ENCODE results near the gene ZNF638.

Gene ZNF638

DNA sequence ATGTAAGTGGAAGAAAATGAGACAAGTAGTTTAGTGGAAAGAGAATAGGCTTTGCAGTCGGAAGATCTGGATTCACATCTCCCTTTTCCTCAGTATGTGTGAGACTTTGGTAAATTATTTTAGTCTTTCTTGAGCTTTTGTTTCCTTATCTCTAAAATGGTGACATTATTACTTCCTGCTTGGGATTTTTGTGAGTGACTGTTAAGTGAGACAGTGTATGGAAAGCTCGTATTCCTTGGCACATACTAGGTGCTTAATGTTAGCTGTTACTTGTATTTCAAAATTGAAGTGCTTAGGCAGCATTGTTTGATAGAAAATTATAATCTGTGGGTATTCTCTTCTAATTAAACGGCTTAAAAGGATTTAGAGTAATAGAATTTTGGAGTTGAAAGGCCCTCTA is 2.0 kb downstream of the ZNF638 start:
- no peak for DNase-seq

DNA sequence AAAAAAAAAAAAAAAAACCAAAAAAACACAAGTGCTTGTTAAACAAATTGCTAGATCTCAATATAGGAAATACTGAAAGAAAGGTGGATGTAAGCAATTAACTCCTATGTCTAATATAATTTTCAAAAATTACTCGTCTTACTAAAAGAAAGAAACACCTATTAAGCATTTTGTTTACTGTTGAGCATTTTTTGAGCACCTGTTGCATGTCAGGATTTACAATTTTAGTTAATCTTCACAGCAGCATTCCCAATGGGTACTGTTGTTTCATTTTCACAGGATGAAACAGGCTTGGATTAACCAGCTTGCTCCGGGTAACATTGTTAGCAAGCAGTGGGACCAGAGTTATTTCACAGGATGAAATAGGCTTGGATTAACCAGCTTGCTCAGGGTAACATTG is 4.8 kb downstream of the ZNF638 start:
- DNase-seq, result no peak

DNA sequence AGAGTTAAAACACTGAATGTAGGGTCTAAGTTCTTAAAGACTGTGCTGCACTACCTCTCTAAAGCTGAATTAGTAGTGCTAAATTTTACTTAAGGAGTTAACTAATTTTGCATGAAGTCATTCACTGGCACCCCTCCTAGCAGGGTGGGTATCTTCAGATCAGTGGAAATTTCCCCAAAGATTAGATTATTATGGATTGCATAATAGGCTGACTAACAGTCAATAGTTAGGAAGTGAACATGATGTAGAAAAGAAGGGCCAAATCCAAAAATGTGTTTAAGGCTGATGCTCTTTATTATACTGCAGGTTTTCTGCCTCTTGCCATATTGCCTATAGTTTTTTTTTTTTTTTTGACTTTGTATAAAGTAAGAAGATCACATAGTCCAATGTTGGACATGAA is 5.2 kb downstream of the ZNF638 start:
- no peak for DNase-seq

DNA sequence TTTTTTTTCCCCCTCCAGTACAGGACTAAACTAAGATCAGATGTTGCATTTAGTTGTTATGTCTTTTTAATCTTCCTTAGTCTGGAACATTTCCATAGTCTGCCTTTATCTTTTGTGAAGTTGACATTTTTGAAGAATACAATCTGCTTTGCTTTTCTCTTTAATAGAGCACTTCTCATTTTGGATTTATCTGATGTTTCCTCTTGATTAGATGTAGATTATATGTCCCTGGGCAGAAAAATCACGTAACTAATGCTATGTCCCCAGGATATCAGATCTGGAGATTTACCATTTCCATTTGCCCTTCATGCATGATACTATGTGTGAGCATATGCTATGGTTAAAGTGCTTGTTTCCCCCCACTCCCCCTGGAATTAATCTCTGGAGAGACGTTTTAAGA is 6.2 kb downstream of the ZNF638 start:
- no peak for DNase-seq

DNA sequence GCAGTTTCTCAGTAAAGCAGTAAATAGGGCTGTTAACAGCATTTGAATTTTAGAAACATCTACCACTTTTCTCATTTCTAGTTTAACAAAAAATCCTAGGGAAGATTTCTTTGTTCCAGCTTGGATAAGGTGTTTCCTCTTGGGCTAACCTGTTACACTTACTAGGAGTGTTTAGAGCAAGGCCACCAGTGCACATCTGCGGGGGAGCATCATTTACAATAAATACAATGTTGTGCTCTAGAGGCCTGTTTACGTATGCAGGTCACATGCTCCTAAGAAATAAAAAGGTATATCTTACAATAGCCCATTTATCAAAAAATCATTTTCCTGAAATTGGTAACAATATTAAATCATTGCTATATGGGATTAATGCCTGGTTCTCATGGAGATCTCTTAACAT is 8.1 kb downstream of the ZNF638 start:
- no peak for DNase-seq

DNA sequence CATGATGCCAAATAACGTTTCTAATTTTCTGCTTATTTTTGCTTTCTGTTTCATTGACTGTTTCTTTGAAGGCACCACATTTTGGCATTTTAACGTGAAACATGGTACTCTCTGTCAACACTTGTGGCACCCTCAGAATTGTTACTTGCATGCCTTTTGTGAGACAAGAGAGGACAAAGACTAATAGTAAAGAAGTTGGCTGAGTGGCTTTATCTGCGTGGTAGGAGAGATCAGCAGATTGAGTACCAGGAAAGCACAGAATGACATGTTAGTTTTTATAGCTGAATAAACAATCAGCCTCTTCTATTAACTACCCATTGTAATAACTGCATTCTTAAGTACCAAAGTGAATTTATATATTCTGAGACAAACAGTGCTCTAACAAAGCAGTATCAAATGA is 8.6 kb downstream of the ZNF638 start:
- no peak for DNase-seq

DNA sequence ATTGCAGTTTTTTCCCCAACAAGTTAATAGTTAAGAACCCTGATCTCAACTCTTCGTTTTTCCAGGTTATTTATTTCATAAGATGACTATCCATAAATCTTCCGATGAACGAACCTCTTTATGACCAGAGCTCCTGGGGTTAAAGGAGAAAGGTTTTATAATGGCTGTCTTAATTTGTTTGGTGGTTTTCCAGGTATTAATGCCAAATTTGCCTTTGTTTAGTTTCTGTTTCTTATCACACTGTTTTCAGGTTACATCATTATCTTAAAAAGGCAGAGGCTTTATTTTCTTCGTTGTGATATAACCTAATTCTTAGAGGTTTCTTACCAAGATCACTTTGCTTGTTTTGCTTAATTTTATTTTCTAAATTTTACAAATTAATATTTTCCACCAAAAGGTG is 10.1 kb downstream of the ZNF638 start:
- no peak for DNase-seq

DNA sequence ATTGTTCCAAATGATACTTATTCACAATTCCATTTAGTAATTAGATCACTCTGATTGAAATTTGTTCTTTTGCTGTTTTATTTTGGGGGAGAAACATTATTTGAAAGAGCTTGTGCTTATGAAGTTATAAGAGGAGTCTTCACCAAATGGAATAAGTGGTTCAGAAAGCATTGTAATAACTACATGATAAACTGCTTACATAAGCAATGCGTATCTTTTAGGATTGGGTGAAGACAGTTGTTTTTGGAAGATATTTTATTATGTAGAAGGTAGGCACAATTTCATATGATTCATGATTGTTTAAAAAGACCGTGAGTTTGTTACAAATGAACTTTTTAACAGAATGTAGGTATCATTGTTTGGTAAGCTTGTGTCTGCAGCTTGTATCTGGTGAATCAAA is 14.5 kb downstream of the ZNF638 start:
- no peak for DNase-seq

DNA sequence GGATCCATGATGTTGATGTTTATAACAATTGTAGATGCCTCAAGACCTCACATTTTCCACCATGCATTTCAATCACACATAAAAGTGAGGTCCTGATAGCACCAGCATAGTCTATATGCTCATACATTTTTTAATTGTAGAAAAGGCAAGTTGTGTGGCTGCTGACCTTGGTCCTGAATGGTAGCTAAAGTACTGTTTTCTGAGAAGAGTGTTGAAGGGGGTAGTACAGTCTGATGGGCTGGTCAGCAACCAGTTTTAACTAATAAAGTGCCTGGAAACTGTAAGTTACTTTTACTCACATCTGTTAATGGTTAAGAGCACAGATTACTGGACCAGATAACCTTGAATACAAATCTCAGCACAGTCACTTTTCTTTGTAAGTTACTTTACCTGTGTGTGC is 15.9 kb downstream of the ZNF638 start:
- DNase-seq, result no peak

DNA sequence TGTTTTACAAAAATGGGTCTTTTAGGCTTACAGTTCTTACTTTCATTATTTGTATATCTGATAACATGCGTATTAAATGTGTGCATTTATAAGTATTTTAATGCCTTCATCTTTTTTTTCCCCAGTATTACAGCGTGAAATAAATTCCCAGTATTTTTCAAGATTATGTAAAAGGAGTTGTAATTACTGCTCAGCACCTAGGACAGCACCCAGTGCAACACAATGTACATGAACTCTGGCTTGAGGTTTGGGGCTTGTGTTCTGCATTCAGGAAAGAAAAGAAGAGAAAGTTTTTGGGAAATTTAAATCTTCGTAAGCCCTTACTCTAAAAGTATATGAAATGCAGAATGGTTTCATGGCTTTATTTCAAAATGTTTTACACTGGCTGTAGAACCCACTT is 16.7 kb downstream of the ZNF638 start:
- no peak for DNase-seq

DNA sequence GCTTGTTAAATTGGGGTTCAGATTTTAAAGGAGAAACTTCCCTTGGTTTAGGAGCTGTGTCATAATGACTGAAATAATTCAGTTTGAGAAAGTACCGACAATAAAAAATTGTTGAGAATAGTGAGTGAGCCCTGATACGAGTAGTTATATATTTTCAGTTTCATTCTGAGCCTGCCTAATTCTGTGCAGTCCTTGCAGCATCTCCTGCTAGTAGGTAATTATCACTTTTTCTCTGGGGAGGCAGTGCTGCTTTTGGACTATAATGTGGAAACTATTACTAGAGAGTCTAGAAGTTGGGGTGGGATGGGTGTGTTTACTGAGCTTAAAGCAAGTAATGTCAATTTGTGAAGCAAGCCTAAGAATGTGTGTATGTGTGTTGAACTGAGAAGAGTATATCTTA is 21.7 kb downstream of the ZNF638 start:
- no peak for DNase-seq

DNA sequence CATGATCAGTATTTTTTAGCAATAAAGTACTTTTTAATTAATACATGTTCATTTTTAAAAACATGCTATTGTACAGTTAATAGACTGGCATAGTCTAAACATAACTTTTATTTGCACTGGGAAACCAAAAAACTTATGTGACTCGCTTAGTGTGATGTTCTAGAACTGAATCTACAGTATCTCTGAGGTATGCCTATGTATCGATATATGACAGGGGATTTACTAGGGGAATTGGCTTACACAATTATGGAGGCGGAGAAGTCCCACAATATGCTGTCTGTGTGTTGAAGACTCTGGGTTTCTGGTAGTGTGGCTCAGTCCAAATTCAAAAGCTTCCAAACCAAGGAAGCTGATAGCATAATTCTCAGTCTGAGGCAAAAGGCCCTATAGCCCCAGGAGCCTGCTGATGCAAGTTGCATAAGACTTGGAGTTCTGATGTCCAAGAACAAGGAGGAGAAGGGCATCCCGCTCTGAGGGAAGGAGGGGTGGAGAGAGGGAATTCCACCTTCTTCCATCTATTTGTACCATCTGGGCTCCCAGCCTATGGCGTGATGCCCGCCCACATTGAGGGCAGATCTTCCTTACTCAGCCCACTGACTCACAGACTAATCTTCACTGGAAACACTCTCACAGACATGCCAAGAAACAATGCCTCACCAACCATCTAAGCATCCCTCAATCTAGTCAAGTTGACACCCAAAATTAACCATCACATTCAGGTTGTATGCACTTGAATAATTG is 27.5 kb downstream of the ZNF638 start:
- DNase-seq, result no peak

DNA sequence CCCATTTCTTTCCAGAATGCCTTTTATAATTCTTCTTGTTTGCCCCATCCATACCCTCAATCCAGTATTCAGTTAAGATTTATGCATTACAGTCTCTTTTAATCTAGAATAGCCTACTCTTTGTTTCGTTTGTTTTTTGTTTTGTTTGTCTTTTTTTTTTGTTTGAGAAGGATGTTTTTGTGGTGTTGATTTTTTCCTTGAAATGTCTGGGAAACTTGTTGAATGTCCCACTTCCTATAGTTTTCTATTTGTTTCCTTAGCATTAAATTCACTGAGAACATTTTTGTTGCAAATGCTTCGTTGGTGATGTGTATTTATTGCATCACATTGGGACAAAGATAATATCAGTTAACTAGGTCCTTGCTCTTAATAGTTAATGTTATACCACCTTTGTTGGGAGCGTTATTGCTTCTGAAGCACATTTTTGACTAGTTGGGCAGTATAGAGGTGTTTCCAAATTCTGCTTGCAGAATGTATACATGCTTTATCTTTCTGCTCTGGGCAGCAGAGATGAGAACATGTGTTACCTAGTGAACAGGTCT is 28.9 kb downstream of the ZNF638 start:
- no peak for DNase-seq

DNA sequence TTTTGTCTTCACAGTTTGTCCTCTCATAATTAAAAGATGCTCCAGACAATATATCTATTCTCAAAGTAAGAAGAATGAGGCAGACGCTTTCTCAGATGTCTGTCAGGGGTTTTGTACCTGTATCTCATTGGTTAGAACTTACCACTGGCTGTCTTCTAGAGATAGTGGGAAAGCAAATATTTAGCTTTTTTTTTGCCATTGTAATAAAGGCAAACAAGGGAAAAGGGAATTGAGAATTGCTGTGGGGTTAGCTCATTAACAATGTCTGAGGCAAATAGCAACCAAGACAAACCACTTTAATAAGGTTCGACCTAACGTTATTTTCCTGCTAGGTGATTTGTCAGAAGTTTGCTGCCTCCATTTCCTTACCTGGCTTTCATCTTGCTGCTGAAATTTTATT is 30.0 kb downstream of the ZNF638 start:
- DNase-seq, result no peak

DNA sequence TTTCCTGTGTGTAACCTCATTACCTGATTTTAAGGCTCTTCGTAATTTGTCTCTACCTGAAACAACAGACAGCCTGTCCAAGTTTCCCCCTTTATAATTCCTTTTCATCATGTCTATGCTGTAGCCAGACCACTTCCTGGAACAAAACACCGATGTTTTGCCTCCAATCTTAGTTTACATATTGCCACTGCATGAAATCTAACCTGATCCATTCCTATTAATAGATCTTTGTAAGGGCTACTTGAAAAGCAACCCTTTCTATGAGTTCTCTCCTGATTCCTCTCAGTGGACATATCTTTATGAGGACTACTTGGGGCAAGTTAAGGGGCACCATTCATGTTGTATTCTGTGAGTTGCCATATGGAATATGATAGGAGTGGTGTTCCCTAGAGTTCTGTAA is 30.9 kb downstream of the ZNF638 start:
- DNase-seq, result no peak

DNA sequence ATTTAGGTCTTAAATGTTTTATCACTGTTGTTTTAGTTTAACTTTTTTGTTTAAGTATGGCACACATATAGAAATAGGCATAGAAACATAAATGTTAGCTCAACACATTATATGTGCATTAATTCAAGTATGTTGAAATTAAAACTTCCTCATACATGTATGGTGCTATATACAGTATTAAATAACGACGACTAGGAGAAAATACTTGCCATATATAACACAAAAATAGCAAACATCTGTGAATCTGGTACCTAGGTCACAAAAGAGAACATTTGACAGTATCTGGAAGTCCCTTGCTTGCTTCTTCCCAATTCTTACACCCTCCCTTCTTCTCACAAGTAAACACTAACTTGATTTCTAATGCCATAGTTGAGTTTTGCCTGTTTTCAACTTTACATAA is 38.4 kb downstream of the ZNF638 start:
- DNase-seq, result no peak

DNA sequence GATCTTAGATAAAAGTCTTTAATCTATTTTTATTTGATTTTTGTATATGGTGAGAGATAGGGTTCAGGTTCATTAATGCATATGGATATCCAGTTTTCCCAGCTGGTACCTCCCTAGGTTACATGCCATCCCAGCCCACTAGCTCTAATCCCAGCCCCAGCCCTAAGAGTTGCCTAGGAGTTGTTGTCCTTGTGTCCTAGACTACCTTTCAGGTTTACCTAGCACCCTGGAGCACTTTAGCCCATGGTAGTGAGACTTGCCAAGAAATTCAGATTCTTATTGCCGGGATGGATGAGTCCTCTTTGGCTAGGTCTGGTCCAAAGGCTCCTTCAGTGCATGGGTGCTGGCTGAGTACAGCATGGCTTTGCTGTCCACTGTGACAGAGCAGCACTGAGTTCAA is 40.5 kb downstream of the ZNF638 start:
- no peak for DNase-seq

DNA sequence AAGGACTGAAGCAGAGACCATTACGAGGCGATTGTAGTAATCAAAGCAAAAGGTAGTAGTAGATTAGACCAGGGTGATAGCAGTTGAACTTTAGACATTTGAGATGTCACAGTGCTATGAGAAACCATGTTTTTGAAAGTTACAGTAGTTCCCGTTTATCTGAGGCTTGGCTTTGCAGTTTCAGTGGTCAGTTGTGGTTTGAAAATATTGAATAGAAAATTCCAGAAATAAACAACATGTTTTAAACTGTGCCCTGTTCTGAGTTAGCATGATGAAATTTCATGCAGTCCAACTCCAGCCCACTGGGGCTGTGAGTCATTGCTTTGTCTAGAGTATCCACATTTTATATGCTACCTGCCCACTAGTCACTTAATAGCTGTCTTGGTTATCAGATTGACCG is 47.5 kb downstream of the ZNF638 start:
- DNase-seq, result no peak

DNA sequence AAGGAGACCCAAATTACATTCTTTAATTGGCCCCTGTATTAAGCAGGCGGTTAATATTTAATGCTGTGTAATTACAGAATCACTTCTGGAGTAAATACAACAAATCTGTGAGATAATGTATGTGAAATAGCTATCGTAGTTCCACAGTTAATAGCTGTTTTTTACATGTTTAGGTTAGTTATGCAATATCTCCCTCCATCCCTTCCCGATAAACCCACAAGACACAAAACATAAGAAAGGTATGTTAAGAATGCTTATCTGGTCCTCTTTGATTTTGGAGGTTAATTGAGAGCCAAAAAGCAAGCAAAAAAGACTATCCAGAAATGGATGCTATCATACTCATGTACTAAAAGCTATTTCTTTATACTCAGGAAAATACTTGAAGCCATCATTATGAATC is 49.1 kb downstream of the ZNF638 start:
- DNase-seq, result no peak

DNA sequence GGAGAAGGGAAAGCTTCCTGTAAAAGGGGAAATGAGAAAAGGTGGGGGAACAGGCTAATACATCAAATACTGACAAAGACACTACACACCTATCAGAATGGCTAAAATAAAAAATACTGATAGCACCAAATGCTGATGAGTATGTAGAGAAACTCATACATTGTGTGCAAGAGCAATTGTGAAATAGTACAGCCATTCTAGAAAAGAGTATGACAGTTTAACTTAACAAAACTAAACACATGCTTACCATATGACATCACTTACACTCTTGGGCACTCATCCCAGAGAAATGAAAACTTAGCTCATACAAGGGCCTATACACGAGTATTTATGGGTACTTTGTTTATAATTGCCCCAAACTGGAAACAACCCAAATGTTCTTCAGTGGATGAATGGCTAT is 53.4 kb downstream of the ZNF638 start:
- DNase-seq, result no peak

DNA sequence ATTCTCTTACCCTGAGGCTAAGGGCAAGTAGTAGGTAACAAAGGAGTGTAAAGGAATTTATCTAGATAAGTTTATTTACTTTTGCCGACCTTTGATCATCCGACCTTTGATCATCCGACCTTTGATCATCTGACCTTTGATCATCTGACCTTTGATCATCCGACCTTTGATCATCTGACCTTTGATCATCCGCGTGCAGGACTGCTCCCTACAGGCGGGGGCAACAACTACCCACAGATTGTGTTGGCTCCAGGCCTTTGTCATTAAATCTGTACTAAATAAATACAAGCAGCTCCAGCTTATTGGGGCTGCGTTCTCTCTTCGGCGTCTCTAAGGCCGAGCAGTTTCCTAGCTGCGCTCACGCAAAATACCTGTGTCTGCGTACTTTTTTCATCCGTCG is 56.6 kb downstream of the ZNF638 start:
- DNase-seq, result no peak

DNA sequence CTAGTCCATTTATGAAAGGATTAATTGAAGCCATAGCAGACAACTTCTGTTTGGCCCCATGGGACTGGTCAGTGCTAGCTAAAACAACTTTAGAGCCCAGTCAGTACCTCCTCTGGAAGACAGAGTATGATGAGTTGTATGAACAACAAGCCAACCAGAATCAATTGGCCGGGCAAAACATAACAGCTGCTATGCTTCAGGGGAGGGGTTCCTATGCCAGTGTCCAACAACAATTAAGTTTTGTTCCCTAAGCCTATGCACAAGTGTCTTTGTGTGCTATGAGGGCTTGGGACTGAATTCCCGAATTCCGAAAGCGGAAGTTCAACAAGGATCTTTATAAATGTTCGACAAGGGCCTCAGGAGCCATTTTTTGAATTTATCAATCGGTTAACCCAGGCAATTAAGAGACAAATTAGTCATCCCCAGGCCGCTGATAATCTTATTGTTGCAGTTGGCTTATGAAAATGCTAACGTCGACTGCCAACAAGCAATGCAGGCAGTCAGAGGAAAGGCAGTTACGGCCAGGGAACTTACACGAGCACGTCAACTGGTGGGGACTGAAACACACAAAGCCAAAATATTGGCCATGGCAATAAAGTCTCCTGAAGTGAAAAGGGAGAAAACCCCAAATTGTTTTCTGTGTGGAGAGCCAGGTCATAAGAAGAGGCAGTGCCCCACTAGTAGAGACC is 57.9 kb downstream of the ZNF638 start:
- peak; percentile 50 to 85 for DNase-seq

DNA sequence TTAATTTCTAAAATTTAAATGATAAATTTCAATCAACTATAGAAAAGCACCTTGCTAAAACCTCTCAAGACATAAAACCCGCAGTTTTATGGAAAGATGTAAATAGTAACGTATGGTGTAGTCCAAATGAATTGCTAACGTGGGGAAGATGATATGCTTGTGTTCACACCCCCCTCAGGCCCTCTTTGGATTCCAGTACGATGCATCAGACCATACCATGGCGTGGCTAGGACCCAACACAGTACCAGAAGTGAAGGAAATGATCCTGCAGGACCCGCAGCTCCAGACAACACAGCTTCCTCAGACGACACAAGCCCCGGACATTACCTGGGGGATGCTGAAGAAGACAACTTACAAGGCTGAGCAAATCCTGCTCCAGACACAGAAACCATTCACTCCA is 61.6 kb downstream of the ZNF638 start:
- no peak for DNase-seq

DNA sequence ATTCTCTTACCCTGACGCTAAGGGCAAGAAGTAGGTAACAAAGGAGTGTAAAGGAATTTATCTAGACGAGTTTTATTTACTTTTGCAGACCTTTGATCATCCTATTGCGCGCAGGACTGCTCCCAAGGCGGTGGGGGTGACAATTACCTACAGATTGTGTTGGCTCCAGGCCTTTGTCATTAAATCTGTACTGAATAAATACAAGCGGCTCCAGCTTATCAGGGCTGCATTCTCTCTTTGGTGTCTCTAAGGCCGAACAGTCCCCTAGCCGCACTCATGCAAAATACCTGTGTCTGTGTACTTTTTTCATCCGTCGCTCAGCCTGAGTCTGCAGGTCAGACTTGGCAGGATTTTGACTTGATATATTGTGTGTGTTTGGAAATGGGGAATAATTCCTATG is 63.9 kb downstream of the ZNF638 start:
- DNase-seq, result no peak

DNA sequence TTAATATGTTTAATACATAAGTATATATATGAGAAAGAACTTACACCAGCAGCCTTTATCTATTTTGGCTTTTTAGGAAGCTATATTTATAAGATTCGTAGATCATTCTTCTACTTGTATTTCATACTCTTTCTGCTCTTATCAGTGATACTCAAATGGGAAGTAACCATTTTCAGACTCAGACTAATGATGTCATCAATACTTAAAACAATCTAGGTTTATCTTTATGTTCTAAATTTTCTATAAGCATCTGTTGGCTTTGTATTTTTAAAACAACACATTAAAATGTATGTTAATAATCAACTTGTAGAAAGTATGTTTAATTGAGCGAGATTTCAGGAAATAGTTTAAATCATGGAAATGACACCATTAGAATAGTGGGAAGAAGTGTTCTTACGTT is 70.8 kb downstream of the ZNF638 start:
- no peak for DNase-seq
